ENCODE measurements around the gene C9orf152.
"Not testable (repeated sequence)": the region's sequence is repeated elsewhere in the genome, so short reads cannot be mapped to it uniquely, and the experiment has no call there.

The C9orf152 gene, protein sequence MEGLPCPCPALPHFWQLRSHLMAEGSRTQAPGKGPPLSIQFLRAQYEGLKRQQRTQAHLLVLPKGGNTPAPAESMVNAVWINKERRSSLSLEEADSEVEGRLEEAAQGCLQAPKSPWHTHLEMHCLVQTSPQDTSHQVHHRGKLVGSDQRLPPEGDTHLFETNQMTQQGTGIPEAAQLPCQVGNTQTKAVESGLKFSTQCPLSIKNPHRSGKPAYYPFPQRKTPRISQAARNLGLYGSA

GRCh38 chr9:110208031-110208430 is at the start of gene C9orf152:
Gene C9orf152 (minus strand): TSS chr9:110208159. CDS start chr9:110207579, 580 bp downstream.
- DNase-seq: no peak

- DNase-seq: no peak
These were observed 49.3 kb upstream of the C9orf152 start for GRCh38 chr9:110257097-110257841.

DNA sequence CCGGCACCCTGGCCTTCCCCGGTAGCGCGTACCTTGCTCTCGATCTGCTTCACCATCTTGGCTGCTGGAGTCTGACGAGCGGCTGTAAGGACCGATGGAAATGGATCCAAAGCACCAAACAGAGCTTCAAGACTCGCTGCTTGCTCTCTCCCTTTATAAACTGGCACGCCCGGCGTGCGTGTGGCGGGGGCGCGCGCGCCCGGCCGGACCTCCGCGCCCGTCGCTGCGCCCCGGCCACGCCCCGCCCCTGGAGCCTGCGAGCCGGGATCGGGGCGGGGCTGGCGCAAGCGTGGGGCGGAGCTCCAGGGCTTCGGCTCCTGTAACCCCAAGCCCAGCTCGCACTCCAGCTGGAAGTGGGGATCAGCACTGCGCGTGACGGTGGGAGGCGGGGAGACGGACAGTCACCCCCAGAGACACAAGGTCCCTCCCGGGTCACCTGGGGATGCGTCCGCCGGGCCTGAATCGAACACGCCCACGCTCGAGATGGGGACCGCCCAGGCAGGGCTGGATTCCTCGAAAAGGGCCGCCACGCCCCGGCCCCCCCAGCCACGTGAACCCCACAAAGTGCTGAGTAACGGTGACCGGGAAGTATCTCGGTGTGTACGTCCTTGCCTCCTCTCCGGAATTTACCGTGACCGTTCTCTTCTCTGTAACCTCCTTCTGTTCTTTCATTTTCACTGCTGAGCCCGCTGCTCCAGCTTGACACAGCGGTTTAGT is 48.6 kb upstream of the C9orf152 start, which contains the start of gene TXN:
Gene TXN (minus strand): TSS at position 128 of the 717 bp plus-strand sequence. CDS start 72 bp downstream, at position 56.
- DNase-seq: peak; percentile 85

DNA sequence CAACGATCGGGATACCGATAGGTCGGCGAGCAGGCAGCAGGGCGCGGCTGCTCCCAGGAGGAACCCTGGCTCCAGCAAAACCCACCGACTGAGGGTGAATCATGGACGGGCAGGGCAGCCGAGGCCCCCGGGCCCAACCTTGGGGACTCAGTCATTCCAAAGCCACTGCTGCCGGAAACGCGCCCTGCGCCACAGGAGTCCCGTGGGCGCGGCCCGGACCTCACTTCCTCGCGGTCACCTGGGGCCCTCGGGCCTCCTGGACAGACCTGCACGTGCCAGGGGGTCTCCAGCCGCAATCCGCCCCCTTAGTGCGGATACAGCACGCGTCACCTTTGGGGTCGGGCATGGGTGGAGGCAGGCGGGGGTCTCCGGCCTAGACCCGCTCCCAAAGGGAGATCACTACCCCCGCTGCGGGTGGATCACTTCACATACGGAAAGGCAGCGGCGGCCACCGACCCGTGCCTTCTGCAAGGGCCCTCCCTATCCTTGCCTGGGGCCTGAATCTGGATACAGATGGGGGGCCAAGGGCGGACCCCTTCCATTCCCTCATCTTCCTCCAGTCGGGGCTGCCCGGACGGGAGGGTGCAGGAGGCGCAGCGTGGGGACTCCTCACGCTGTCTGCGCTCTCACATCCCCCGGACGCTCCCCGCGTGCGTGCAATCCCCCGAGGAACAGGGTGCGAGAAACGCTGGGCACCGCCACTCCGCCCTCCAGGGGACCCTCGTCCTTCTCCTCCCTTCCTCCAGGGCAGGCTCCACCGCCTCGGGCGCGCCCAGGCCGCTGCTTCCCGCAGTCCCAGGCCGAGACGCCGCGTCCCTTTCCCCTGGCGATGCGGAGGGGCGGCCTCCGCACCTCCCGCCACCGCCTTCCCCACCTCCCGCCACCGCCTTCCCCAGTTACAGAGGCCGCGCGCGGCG is 47.8 kb upstream of the C9orf152 start:
- peak; percentile 32 for DNase-seq

- DNase-seq: no peak
These were observed 47.1 kb upstream of the C9orf152 start for GRCh38 chr9:110255034-110255462.

DNA sequence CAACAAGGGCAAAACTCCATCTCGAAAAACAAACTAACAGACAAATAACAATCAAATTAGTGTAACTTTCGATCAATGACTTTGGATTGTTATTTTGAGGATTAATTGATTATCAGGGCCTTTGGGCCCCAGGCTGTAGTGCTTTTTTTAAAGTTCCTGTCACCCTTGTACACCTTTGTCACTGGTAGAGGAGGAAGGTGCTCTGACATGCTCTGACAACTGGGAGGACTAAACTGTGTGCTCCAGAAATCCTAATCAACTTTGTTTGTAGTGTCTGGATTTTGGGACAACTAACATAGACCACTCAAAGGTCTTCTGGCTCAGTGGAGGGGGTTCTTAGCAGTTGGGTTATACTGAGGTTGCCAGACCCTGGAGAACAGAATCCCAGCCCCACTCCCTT is 46.5 kb upstream of the C9orf152 start:
- DNase-seq: no peak

GRCh38 chr9:110252509-110253139 is 44.7 kb upstream of the C9orf152 start:
- no peak for DNase-seq

GRCh38 chr9:110251770-110252169 is 43.8 kb upstream of the C9orf152 start:
- not testable (repeated sequence) for DNase-seq

GRCh38 chr9:110251212-110251611 is 43.3 kb upstream of the C9orf152 start:
- DNase-seq: no peak

GRCh38 chr9:110249603-110250002 is 41.6 kb upstream of the C9orf152 start:
- DNase-seq: no peak

DNA sequence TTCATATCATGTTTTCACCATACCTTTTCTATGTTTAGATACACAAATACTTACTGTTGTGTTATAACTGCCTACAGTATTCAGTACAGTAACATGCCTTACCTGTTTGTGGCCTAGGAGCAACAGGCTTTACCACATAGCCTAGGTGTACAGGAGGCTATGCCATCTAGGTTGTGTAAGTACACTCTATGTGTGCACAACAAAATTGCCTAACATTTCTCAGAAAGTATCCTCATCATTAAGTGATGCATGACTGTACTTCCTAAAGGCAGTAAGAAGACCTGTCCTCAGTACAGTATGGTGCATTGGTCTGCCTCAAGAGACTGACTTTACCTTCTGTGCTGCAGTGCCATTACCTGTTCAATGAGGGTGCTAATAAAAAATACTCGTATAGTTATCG is 40.4 kb upstream of the C9orf152 start:
- no peak for DNase-seq

DNA sequence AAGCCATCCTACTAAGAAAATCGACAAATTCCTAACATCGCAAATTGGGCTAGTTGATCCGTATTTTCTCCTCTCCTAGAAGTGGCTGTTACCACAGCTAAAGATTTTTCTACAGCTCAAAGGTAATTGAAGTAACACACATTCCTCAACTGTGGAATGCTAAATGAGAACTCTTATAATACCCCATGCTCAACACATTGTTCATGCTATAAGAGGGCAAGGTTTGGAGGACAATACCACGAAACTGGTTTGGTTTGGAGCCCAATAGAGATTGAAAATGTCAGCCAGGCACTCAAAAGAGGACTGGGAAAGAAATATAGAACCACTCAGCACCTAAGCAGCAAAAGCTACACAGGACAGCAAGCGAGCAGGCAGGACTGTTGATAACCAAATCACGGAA is 38.3 kb upstream of the C9orf152 start:
- DNase-seq: no peak

DNA sequence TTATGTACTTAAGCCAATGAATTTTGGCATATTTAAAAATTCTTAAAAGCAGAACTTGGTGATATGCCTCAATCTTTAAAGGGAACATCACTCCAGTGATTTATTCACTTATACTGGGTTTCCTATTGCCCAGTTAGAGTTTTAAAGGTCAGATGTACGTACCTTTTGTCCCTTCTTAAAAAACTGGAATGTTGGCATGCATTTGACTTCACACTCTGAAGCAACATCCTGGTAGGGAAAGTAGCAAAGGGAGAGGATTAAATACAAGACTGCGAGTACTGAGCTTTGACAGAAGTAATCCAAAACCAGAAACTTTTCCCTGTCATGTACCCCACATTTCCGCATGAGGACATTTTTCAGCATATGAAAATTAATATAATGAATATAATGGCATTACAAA is 36.7 kb upstream of the C9orf152 start:
- DNase-seq: no peak

GRCh38 chr9:110241858-110242321 is 33.9 kb upstream of the C9orf152 start:
- no peak for DNase-seq

DNA sequence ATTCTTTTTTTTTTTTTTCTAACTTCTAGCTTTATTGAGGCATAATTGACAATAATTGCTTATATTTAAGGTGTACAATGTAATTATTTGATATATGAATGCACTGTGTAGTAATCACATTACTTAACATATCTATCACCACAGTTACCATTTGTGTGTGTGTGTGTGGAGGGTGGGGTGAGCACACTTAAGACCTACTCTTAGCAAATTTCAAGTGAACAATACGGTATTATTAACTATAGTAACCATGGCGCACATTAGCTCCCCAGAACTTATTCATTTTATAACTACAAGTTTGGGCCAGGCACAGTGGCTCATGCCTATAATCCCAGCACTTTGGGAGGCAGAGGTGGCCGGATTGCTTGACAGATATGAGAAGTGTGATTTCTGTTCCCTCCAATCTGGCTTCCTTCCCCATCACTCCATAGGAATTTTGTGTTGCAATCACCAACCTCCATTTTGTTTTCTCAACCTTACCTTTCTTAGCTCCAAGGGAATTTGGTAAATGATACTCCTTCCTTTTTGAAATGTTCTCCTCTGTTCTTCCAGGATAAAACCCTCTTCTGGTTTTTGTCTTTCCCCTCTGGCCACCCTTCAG is 33.4 kb upstream of the C9orf152 start:
- no peak for DNase-seq

- no peak for DNase-seq
These were observed 32.2 kb upstream of the C9orf152 start for GRCh38 chr9:110240198-110240597.

- no peak for DNase-seq
These were observed 20.4 kb upstream of the C9orf152 start for GRCh38 chr9:110228321-110228720.

- DNase-seq: no peak
These were observed 16.6 kb upstream of the C9orf152 start for GRCh38 chr9:110224583-110224982.

- DNase-seq: no peak
These were observed 12.8 kb upstream of the C9orf152 start for GRCh38 chr9:110220809-110221208.

DNA sequence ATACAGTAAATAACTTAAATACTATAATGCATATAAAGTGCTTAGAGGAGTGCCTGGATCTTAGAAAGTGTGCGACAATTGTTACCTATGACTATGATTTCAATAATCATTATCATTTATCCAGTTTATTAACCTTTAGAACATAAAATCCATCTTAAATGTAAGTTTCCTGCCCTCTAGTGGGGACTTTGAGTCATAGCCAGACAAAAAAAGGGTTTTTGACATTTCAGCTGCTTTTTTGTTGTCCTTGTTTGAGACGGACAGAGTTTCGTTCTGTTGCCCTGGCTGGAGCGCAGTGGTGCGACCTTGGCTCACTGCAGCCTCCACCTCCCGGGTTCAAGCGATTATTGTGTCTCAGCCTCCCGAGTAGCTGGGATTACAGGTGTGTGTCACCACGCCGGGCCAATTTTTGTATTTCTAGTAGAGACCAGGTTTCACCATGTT is 9.7 kb upstream of the C9orf152 start:
- DNase-seq: no peak

DNA sequence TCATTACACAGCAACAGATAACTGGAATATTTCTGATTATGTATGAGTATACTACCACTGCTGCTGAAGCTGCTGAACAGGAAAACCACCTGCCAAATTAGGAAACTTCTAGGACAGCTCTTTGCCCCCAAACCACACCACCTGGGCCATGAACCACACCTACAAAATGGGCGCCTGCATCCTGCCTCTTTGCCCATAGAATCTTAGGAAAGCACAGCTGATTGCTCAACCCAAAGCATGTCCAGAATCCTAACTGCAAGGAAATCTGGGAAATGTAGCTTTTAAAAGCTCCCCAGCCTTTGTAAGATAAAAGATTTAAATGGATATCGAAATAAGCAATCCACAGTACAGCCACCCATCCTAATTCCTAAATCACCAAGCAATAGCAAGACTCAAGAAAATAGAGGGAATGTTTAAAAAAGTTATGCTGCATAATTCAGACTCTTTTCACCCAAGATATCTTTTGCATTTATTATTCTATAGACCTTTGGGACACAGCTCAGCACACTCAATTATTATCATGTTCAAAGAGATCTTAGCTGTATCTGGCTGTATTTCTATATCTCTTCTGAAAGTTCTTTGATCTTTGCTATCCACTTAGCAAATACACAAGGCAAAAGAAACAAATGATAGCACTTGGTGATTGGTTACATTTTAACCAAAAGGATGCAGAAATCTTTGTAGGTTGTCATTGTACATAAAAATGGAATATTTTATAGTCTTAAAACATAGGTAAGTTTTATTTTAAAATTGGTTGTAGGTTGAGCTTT is 6.8 kb upstream of the C9orf152 start:
- DNase-seq: no peak

All from NCI-H774 (cell line).